Lung (tissue), 12 donors: ENCODE results near the gene SMCO4. TPM values are rescaled to one million over a fixed set of nuclear protein-coding genes. Genes with fewer than 3 reads are reported as not detected.

Experiments used
- ATAC-seq: fragments of 200-7000 bp; cut with Tn5 transposase; one replicate; pipeline ENCODE4 v1.9.1; 2020; ENCODE audit warnings: moderate number of reproducible peaks; ENCODE audit not compliant: insufficient read depth, low FRiP score
- DNase-seq, 3 donors: peaks; one replicate each; pipeline ENCODE4 v3.0.0-alpha.2; 2013 to 2017
- H3K27ac ChIP-seq, 2 donors: one replicate each; pipeline ENCODE4 v1.5.1; 2013; ENCODE audit warnings: mild to moderate bottlenecking in 2 of 2, moderate library complexity in 2 of 2, control low read depth in 1 of 2, inconsistent platforms in 1 of 2, low read depth in 1 of 2, low read length in 1 of 2
- H3K27me3 ChIP-seq, 3 donors: one replicate each; pipeline ENCODE4 v1.5.1; 2013; ENCODE audit warnings: low read length in 2 of 3; ENCODE audit not compliant: control insufficient read depth in 3 of 3, insufficient read depth in 3 of 3
- H3K36me3 ChIP-seq, 4 donors: one replicate each; pipeline ENCODE4 v1.5.1; 2013; ENCODE audit warnings: low read length in 4 of 4, mild to moderate bottlenecking in 1 of 4, moderate library complexity in 1 of 4; ENCODE audit not compliant: control insufficient read depth in 4 of 4, insufficient read depth in 4 of 4
- H3K4me1 ChIP-seq, 5 donors: one replicate each; pipeline ENCODE4 v1.5.1; 2013; ENCODE audit warnings: low read length in 5 of 5, mild to moderate bottlenecking in 2 of 5, moderate library complexity in 1 of 5; ENCODE audit not compliant: control insufficient read depth in 5 of 5, insufficient read depth in 5 of 5
- H3K4me3 ChIP-seq: one replicate; pipeline ENCODE4 v1.5.1; 2013; ENCODE audit warnings: mild to moderate bottlenecking, control low read depth, moderate library complexity
- H3K9ac ChIP-seq, 2 donors: one replicate each; pipeline ENCODE4 v1.5.1; 2013; ENCODE audit warnings: low read length in 2 of 2, control low read depth in 1 of 2; ENCODE audit not compliant: insufficient read depth in 1 of 2
- H3K9me3 ChIP-seq, 4 donors: one replicate each; pipeline ENCODE4 v1.5.1; 2013; ENCODE audit warnings: low read length in 3 of 4, mild to moderate bottlenecking in 1 of 4, moderate library complexity in 1 of 4; ENCODE audit not compliant: control insufficient read depth in 4 of 4, insufficient read depth in 3 of 4
- WGBS, 2 donors: extraction: QIAGEN DNeasy Blood & Tissue Kit; methylation state at CpG; one replicate each; pipeline ENCODE4 v1.1.7; 2013; 5-methylcytosine and 5-hydroxymethylcytosine counted together
- polyA plus RNA-seq, 2 donors: library from polyadenylated mRNA; stranded (reverse); fragments of 200-250 nt; gene quantifications; one replicate each; pipeline ENCODE4 v1.2.1, GENCODE V29; 2013
- total RNA-seq, 2 donors: library from RNA; depleted of rRNA in 1 of 2; stranded (reverse); fragments of >200 nt in 1 of 2; gene quantifications; one replicate each; pipeline ENCODE4 v1.2.1, GENCODE V29; 2014 to 2021
- TF ChIP-seq, protein P1 (sequence below): IDR thresholded peaks from 2 replicates; pipeline ENCODE4 v1.5.1; 2012; ENCODE audit warnings: mild to moderate bottlenecking; ENCODE audit errors: control extremely low read depth, extremely low read depth
- donor health status: control.
- donor health status: control.
- donor health status: Bipolar disorder and iron deficiency.
- donor health status: healthy.
- donor health status: DM: yes; HTN: yes; CAD: no.

Gene SMCO4
- total and polyA plus RNA-seq, 4 donors, result 27.0 to 132 (median 43.6) TPM

DNA sequence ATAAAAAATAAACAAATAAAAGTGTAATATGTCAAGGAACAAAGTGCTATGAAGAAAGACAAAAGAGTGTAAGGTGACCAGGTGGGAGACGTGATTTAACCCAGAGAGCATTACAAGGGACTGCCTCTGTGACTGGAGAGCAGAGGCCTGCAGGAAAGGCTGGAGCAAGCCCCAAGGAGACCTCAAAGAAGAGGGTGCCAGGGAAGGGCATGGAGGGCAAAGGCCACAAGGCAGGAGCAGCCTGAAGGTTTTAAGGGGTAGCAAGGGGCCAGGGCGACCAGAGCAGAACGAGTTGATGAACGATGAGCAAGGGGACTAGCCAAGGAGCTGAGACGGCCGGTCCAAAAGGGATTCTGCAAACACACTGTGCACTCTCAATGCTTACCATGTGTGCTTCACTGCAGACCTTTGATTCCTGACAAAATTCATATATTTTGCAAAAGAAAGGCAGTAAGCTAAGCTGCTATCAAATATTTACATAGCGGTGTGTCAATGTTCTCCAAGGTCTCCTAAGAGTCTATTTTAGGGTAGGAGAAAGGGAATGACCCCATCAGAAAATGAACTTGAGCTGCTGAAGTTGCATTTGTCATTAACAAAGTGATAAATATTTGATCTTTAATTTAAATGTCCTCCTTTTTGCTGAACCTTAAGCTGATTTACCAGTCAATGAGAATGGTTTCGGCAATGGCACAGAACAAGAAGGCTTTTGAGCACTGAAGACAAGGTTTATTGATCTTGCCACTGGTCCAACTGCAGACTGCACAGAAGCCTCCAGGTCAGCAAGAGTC, 50.5 kb downstream of the SMCO4 start:
- WGBS, 2 donors, result 83 to 90% methylated on average over 8 of the region's 8 CpGs
- H3K9me3 ChIP-seq, result no peaks in the 10 kb centered on the region
- no peak overlapping the region for H3K9ac ChIP-seq
- H3K27ac ChIP-seq, result no peak overlapping the region
- H3K4me1 ChIP-seq, result peaks cover 0 to 40% (median 10%) of the 10 kb centered on the region in 5 donors
- no peak for ATAC-seq
- DNase-seq, result no peak
- peaks cover 0 to 4% (median 1%) of the 10 kb centered on the region in 4 donors for H3K36me3 ChIP-seq
- TF ChIP-seq, protein P1, sequence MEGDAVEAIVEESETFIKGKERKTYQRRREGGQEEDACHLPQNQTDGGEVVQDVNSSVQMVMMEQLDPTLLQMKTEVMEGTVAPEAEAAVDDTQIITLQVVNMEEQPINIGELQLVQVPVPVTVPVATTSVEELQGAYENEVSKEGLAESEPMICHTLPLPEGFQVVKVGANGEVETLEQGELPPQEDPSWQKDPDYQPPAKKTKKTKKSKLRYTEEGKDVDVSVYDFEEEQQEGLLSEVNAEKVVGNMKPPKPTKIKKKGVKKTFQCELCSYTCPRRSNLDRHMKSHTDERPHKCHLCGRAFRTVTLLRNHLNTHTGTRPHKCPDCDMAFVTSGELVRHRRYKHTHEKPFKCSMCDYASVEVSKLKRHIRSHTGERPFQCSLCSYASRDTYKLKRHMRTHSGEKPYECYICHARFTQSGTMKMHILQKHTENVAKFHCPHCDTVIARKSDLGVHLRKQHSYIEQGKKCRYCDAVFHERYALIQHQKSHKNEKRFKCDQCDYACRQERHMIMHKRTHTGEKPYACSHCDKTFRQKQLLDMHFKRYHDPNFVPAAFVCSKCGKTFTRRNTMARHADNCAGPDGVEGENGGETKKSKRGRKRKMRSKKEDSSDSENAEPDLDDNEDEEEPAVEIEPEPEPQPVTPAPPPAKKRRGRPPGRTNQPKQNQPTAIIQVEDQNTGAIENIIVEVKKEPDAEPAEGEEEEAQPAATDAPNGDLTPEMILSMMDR, result no peak
- no peak overlapping the region for H3K4me3 ChIP-seq
- H3K27me3 ChIP-seq, result no peaks in the 10 kb centered on the region

DNA sequence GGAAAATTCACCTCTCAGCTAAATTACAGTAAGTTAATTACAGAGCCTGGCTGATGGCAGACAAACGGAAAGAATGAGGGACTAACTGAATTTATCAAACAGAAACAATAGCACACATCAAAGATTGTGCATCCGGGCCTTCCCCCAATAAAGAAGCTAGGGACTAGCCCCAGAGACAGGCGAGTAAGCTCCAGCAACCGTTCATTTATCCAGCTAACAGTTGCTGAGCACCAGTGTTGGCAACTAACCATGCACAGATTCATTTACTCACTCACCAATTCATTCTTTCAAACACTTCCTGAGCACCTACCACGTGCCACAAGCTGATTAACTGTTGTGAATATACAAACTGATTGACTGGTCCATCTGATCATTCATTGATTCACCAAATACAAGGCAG, 51.2 kb downstream of the SMCO4 start:
- TF ChIP-seq, protein P1, result no peak
- Histone ChIP-seq H3K9ac (no peak overlapping the region), H3K9me3 (no peaks in the 10 kb centered on the region), H3K4me3 (no peak overlapping the region), H3K36me3 (peaks cover 0 to 4% (median 1%) of the 10 kb centered on the region in 4 donors), H3K27me3 (no peaks in the 10 kb centered on the region), H3K4me1 (peaks cover 0 to 45% (median 10%) of the 10 kb centered on the region in 5 donors), H3K27ac (no peak overlapping the region)
- 78 to 86% methylated on average over 5 of the region's 5 CpGs for WGBS, 2 donors
- DNase-seq, result peak in 1 of 3 donors; percentile 63
- ATAC-seq, result no peak

DNA sequence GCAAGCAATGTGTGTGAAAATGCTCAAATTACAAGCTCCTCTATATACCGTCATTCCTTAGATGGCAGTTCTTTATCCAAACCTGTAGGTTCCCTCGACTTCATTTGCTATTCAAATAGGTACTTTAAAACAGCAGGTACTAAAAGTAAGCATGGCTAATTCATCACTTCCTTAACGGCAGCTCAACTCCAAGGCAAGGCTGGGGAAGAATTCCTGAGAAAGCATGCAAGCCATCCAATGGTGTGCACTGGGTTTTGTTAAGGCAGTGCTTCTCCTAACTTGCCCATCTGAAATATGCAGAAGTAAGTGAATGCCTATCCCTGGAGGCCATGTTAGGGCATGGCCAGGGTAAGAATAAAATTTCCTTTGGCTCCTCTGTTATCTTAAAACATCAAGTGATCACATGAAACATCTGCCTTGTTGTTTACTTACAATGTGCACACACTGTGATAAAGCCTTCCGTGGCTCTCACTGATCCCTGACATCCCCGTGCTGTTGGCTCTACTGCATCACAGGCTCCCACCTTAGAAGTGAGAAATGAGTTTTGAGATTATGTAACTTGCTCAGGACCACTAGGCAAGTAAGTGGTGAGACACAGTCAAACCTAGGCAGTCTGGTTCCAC, 52.1 kb downstream of the SMCO4 start:
- Histone ChIP-seq H3K9ac (no peak overlapping the region), H3K27me3 (no peaks in the 10 kb centered on the region), H3K36me3 (peaks cover 0 to 3% (median under 1%) of the 10 kb centered on the region in 4 donors), H3K4me1 (peaks cover 0 to 46% (median 10%) of the 10 kb centered on the region in 5 donors), H3K4me3 (no peak overlapping the region), H3K27ac (no peak overlapping the region), H3K9me3 (no peaks in the 10 kb centered on the region)
- TF ChIP-seq, protein P1, result no peak
- 65 to 79% methylated on average over 5 of the region's 5 CpGs for WGBS, 2 donors
- ATAC-seq (no peak), DNase-seq (no peak)
